ENCODE measurements around the gene SPC24.

DNA sequence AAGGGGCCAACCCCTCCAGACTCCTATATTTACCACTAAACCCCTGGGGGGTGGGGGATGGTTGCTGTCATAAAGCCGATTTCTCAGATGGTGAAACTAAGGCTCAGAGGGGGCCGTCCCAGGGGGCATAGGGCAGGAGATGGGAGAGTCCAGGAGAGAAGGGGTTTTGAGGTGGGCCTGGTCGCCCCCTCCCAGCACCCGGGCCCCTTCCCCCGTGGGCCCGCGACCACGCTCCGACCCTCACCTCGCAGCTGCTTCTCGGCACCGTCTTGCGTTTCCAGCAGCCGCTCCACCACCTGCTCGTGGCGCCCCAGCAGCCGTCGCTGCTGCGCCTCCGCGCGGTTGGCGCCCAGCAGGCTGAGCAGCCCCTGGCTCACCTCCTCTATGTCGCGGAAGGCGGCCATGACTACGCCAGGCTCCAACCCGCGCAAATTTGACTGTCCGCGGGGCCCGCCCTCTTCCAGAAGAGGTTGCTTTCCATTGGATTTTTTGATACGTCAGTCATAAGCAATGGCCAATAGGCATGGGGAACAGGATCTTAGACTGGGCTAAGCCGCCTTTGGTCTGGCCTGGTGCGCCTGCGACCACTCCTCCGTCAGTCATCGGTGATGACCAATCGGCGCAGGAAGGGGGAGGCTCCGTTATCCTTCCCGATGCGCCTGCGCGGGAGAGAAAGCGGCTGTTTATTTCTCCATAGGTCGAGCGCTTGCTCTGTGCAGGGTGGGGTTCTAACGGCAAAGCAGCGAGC is at the start of gene SPC24:
- TF ChIP-seq, protein P1, sequence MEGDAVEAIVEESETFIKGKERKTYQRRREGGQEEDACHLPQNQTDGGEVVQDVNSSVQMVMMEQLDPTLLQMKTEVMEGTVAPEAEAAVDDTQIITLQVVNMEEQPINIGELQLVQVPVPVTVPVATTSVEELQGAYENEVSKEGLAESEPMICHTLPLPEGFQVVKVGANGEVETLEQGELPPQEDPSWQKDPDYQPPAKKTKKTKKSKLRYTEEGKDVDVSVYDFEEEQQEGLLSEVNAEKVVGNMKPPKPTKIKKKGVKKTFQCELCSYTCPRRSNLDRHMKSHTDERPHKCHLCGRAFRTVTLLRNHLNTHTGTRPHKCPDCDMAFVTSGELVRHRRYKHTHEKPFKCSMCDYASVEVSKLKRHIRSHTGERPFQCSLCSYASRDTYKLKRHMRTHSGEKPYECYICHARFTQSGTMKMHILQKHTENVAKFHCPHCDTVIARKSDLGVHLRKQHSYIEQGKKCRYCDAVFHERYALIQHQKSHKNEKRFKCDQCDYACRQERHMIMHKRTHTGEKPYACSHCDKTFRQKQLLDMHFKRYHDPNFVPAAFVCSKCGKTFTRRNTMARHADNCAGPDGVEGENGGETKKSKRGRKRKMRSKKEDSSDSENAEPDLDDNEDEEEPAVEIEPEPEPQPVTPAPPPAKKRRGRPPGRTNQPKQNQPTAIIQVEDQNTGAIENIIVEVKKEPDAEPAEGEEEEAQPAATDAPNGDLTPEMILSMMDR (IDR thresholded peaks at IDR 0.05; ENCODE audit: low read length): no peak
- no peak for TF ChIP-seq EZH2 (IDR thresholded peaks at IDR 0.05; ENCODE audit: borderline replicate concordance, low read length)
